OCI-LY7 (cell line): Measurements from ENCODE around the gene ALK.

Source experiments
- EZH2phosphoT487 ChIP-seq: fragments of 200-600 bp; sonication (generic); IDR thresholded peaks from 2 replicates; pipeline ENCODE4 v1.6.1; 2018; ENCODE audit warnings: low read depth, borderline replicate concordance, mild to moderate bottlenecking, mixed run types, antibody characterized with exemption, low read length, moderate library complexity, mixed read lengths
- TF ChIP-seq, protein P1 (sequence below): fragments of 200-600 bp; sonication (generic); conservative IDR thresholded peaks from 2 replicates; pipeline ENCODE4 v1.5.1; 2014; ENCODE audit warnings: mild to moderate bottlenecking, antibody characterized with exemption, low read length, moderate library complexity, mixed read lengths

DNA sequence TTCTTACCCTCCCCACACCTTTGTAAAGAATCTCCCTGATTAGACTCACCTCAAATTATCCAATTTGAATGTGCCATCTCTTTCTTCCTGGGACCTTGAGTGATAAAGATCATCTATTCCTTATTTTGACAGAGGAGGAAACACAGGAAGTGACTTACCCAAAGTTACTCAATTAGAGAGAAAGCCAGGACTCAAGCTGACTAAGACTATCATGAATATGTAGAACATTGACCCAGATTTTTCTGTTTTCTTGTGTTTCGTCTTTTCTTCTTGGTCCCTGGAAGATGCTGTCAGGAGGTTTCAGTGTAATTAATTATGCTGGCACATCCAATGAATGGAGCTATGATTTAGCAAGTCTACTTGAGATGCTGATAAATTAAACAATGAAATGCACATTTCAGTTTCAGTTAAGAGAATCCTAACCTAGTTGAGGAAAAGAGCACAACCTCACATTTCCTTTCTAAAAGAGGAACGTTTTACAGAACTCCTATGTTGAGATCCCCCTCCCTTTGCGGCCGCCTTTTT, 425.8 kb downstream of the ALK start:
- TF ChIP-seq, protein P1, sequence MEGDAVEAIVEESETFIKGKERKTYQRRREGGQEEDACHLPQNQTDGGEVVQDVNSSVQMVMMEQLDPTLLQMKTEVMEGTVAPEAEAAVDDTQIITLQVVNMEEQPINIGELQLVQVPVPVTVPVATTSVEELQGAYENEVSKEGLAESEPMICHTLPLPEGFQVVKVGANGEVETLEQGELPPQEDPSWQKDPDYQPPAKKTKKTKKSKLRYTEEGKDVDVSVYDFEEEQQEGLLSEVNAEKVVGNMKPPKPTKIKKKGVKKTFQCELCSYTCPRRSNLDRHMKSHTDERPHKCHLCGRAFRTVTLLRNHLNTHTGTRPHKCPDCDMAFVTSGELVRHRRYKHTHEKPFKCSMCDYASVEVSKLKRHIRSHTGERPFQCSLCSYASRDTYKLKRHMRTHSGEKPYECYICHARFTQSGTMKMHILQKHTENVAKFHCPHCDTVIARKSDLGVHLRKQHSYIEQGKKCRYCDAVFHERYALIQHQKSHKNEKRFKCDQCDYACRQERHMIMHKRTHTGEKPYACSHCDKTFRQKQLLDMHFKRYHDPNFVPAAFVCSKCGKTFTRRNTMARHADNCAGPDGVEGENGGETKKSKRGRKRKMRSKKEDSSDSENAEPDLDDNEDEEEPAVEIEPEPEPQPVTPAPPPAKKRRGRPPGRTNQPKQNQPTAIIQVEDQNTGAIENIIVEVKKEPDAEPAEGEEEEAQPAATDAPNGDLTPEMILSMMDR, result no peak
- TF ChIP-seq EZH2phosphoT487, result no peak
